GM18505 (cell line): Measurements from ENCODE around the gene DUSP12.

ENCODE experiments used
- ATAC-seq: cut with Tn5 transposase; IDR thresholded peaks from one replicate; pipeline ENCODE4 v1.9.1; 2021; ENCODE audit not compliant: unreplicated experiment
- POLR2A ChIP-seq: IDR thresholded peaks from 4 replicates; pipeline ENCODE4 v1.6.1; 2011; ENCODE audit warnings: borderline replicate concordance; ENCODE audit not compliant: insufficient read depth, insufficient read length; ENCODE audit errors: extremely low read depth

DUSP12 gene

GRCh38 chr1:161721738-161722343 is 27.7 kb upstream of the DUSP12 start:
- no peak for TF ChIP-seq POLR2A
- ATAC-seq = no peak

GRCh38 chr1:161722406-161722805 is 27.2 kb upstream of the DUSP12 start:
- ATAC-seq = no peak
- TF ChIP-seq POLR2A = no peak

- TF ChIP-seq POLR2A = no peak
- ATAC-seq = no peak
Measured at GRCh38 chr1:161723459-161724141, 26.0 kb upstream of the DUSP12 start.

GRCh38 chr1:161725258-161725907 is 24.2 kb upstream of the DUSP12 start:
- peak; percentile 1 for ATAC-seq

- peak; percentile 20 for ATAC-seq
- TF ChIP-seq POLR2A = no peak
Measured at GRCh38 chr1:161725908-161726472, 23.6 kb upstream of the DUSP12 start.

- TF ChIP-seq POLR2A = peak; percentile 95
Measured at GRCh38 chr1:161726473-161727255, 22.9 kb upstream of the DUSP12 start.

GRCh38 chr1:161727256-161727924 is 22.2 kb upstream of the DUSP12 start:
- no peak for TF ChIP-seq POLR2A
- ATAC-seq = peak; percentile 20

More at GRCh38 chr1:161726473-161727255, 22.9 kb upstream of the DUSP12 start:
- ATAC-seq = peak; percentile 50

GRCh38 chr1:161728376-161729226 is 21.0 kb upstream of the DUSP12 start:
- ATAC-seq = no peak
- TF ChIP-seq POLR2A = no peak

- ATAC-seq = no peak
- TF ChIP-seq POLR2A = no peak
Measured at GRCh38 chr1:161730050-161730564, 19.5 kb upstream of the DUSP12 start.

GRCh38 chr1:161731241-161731640 is 18.3 kb upstream of the DUSP12 start:
- no peak for ATAC-seq
- no peak for TF ChIP-seq POLR2A

GRCh38 chr1:161731981-161732718 is 17.4 kb upstream of the DUSP12 start:
- no peak for ATAC-seq
- TF ChIP-seq POLR2A = no peak
